Superior temporal gyrus (tissue), 1 donor: ENCODE measurements around the gene EFHD1.
"Not testable (repeated sequence)": the region's sequence is repeated elsewhere in the genome, so short reads cannot be mapped to it uniquely, and the experiment has no call there.

Experiments used
- DNase-seq: peaks from one replicate; pipeline ENCODE4 v3.0.0-alpha.2; 2016; ENCODE audit errors: extremely low spot score

EFHD1 gene

DNA sequence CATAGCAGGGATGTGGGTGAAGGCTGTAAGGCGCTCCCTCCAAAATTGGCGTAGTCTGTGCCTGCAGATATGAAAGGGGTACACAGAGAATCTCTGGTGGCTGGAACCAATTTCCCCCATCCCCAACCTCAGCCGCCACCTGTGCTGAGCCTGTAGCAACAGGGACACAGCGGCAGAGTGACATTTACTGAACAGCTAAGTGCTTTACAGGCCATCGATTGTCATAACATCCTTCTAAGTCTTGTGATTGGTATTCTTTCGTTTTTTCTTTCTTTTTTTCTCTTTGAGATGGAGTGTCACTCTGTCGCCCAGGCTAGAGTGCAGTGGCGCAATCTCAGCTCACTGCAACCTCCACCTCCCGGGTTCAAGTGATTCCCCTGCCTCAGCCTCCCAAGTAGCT is 12.2 kb upstream of the EFHD1 start:
- no peak for DNase-seq

DNA sequence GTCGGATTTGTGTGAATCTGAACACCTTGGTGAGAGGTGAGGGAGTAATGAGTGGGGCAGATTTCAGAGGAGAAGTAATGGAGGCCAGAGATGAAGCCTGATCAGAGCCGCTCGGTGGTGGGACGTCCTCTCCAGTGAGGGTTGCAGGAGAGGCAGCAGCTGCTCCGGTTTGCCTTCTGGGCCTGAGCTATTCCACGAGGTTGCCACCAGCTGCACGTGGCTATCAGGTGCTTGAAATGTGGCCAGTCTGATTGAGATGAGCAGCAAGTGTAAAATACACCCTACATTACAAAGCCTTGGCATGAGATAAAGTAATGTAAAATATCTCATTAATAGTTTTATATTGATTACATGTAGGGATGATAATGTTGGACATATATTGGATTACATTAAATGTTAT is 10.8 kb upstream of the EFHD1 start:
- DNase-seq = no peak

GRCh38 chr2:232623768-232624765 is 9.3 kb upstream of the EFHD1 start:
- DNase-seq = no peak

DNA sequence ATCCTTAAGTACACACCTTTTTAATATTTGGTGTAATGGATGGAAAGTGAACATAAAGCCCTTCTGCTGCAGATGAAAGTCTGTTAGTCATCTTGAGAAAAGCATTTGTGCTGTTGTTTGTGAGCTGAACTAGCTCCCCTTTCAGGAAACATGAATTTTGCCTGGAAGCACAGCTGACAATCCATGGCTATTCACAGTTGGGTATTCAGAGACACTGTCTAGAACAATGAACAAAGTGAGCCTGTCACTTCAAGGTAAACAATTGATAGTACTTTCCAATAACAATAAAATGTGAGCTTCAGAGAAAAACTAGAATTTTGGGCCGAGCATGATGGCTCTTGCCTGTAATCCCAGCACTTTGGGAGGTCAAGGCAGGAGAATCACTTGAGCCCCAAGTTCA is 6.8 kb upstream of the EFHD1 start:
- peak; percentile 82 for DNase-seq

DNA sequence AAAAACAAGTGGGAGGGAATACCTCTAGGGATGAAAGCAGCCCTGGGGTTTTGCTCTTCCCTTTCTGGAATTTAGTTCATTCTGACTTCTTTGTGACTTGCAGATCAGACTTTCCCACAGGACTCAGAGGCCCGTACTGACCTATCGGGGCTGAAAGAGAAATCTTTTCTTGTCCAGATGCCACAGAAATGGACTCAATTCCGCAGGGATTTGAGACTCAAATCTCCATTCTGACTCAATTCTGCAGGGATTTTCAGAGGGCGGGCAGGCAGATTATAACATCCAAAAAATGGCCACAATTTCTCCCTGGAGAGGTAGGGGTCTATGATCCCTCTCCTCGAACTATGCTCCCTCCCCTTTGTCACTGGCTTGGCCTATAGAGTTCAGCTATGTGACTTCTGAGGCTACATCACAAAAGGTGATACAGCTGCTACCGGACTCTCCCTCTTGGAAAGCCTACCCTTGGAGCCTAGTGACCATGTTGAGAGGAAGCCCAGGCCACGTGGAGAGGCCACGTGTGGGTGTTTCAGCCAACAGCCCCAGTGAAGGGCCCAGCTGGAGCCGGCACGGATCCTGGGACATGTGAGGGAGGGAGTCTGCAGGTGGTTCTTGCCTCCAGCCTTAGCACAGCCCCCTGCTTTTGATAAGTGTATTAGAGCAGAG is 4.8 kb upstream of the EFHD1 start:
- no peak for DNase-seq

- DNase-seq = peak; percentile 91
Measured at GRCh38 chr2:232629129-232629475, 4.3 kb upstream of the EFHD1 start.

- DNase-seq = no peak
Measured at GRCh38 chr2:232632229-232632903, 1.0 kb upstream of the EFHD1 start.

DNA sequence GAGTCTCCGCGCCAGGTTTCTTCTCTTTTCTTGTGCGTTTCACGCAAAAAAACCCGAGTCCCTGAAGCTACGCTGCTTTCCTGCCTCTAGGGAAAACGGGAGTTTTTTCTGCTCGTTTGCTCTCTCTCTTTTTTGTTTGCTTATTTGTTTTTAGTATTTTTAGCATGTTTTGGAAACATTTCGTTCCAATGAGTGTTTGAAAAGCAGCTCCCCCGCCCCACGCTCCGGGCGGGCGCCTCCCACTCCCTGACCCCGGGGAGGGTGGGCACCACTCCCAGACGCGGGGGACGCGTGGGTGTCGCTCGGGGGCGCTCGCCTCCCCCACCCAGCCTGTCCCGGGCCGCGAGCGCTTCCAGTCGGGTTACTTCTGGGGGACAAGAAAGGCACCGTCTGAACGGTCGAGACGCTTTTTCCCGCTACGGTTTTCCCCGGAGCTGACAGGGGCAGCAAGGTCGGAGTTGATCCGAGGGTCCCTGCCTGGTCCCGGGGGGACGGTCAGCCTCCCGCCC is 446 bp upstream of the EFHD1 start:
- DNase-seq = peak; percentile 82

GRCh38 chr2:232634206-232635150 is 1.1 kb downstream of the EFHD1 start:
- no peak for DNase-seq

GRCh38 chr2:232635376-232635775 is 2.0 kb downstream of the EFHD1 start:
- not testable (repeated sequence) for DNase-seq

- no peak for DNase-seq
Measured at GRCh38 chr2:232635820-232636219, 2.4 kb downstream of the EFHD1 start.

DNA sequence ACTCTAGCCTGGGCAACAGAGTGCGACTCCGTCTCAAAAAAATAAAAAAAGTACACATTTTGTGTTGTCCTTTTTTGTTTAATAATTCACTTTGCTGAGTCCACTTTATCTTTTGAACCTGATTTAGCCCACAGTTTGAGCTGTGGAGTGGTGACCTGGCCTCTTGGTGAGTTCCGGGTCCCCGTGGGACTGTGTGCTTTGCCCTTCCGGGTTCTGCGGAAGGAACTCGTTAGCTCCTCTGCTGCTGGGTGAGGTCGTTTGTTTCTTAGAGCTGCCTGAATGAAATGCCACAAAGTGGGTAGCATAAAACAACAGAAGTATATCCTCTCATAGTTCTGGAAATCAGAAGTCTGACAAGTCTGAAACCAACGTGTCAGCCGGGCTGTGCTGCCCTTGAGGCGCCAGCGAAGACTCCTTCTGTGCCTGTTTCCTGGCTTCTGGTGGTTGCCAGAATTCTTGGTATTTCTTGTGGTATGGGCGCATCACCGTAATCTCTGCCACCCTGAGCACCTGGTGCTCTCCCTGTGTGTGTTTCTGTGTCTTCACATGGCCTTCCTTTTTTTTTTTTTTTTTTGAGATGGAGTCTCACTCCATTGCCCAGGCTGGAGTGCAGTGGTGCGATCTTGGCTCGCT is 3.5 kb downstream of the EFHD1 start:
- DNase-seq = no peak

DNA sequence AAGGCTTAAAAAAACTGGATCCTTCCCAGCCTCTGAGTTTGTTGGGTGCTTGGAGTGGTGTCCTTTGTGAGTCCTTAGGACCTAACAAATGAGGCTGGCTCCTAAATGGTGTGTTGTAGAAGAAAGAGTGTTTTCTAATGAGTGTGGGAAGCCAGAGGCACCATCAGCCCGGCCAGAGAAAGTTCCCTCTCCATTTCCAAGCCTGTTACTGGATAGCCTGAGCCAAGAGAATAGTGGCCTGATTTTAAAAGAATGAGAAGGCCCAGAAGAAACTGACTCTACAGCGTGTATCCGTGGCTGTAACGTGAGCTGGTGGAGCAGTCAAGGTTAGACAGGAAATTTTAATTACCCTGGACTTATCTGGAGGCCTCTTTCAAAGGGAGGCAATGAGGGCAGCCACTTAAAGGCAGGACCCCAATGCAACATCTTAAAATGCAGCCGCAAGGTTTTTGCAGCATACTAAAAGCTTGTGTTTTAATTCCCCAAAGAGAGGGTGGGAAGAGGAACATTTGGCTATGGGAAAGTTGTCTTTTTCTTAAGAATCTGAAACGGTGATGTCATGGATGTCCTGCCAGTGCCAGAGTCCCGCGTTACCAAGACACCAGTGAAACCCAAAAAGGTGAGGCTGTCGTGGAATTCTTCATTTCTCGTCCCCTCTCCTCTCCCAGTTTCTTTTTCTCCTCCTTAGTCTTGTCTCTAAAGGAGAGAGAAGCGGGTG is 4.6 kb downstream of the EFHD1 start:
- peak; percentile 43 for DNase-seq

DNA sequence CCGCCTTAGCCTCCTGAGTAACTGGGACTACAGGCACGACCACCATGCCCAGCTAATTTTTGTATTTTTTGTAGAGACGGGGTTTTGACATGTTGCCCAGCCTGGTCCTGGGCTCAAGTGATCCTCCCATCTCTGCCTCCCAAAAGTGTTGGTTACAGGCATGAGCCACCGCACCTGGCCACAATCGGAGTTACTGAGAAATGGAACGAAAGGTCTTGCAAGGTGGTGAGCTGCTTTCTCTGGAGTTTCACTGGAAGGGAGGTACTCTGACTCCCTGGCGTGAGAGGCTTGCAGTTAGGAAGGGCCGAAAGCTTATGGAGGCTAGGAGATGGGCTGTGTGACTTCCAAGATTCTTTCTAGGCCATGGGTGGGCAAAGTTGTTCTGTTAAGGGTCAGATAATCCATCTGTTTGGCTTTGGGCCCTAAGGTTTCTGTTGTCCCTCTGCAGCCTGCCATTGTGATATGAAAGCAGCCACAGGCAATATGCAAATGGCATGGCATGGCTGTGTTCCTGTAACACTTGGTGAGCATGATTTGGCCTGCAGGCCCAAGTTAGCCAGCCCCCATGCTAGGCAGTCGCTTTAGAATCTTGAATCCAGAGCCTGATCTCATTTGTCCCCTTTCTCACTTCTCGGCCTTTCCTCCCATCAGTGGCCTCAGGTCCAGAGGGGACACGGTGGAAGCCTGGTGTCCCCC is 7.9 kb downstream of the EFHD1 start:
- no peak for DNase-seq

GRCh38 chr2:232643147-232643425 is 9.7 kb downstream of the EFHD1 start:
- DNase-seq = no peak

DNA sequence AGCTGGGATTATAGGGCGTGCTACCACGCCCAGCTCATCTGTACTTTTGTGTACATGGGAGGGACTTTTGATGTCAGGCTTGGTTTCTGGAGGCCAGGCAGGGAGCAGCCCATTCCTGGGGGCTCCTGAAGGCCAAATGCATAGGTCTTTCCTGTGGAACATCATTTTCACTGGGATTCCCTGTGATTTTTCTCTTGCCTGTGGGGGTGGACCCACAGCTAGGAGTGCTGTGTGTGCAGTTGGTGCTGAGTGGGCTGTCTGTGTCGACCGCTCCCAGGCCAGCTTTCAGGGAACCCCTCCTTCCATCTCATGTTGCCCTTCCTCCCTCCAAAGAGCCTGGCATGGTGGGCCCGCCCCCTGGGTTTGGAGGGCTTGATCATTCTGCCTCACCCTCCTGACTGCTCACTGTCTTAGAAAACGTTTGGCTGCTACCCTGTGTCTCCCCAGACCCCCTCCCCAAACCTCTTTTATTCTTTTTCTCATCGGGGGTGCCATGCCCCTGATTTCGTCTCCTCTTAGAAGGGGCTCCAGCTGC is 10.5 kb downstream of the EFHD1 start:
- DNase-seq = no peak

DNA sequence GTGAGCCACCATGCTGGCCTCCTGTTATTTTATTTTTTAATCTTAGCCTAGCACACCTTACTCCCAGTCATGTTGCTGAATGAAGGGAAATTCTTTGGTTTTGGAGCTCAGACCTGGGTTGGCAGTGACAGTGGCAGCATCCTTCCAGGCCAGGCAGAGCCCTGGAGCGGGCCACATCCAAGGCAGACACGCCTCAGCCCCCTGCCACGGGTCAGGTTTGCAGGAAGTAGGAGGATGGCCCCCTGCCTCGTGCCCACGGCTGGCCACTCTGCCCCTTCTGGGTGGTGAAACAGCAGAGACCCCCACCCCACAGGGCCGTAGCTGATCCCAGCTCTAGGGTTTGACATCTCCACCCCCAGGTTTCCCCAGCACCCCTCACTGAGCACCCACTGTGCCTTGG is 11.7 kb downstream of the EFHD1 start:
- DNase-seq = no peak

GRCh38 chr2:232646726-232647125 is 13.3 kb downstream of the EFHD1 start:
- no peak for DNase-seq

DNA sequence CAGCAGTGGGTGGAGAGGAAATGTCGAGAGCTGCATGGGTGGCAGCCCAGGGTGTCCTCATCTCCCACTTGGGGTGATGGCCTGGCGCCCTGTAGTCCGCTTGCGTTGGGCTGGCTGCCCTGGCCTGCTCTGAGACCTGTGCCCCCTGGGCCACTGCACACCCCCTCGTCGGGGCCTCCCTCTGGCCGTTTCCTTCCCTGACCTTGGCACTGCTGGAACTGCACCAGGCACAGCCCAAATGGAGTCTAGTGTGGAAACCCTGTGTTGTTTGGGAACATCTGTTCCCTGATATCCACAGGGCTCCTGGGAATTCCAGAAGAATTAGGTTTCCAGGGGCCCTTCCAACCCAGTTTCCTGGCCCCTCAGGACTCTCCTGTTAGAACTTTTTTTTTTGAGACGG is 13.9 kb downstream of the EFHD1 start:
- DNase-seq = no peak
